ENCODE results near the gene CCDC27.

Gene CCDC27

DNA sequence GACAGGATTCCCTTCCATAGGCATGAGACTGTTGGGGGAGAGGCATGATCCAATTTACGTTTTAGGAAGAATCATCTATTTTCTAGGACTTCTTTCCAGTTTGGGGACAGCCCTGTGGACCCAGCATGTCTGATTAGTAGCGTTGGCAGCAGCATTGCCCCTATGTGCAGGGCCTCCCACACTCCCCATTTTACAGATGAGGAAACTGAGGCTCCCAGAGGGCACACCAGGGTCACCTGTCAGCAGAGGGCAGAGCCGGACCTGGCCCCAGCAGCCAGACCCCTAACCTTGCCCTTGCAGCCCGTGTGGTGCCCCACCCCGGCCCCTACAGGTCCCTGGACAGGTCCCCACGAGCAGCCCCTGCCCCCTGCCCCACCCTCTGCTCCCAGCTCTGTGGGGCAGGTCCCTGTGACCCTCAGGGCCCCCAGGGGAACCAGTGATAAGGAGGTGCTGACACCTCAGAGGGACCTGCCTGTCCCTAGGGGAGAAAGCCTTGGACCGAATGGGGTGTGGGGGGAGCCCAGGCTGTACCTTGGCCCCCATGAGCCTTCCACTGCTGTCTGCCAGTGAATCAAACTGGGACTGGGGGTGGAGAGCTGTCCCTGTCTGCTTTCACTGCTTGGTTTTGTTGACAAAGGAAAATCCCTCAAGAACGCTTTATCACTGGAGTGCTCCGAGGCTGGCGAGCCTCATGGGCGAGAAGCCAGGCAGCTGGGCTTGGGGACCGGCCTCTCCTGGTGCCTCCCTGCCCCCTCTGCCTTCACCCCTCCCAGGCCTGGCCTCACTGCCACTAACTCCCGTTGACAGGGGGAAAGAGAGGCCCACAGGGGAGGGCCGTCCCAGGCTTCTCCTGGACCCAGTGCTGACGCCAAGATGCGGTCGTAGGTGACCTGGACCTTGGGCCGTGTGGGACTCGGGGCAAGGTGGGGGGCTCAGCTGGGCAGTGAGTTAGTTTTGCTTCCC lies 39.4 kb upstream of the CCDC27 start:
- TF ChIP-seq GATA3 (IDR thresholded peaks at IDR 0.05; ENCODE audit: low read depth, low read length) (no peak), GATA2 (IDR thresholded peaks at IDR 0.05; ENCODE audit: low read depth, low read length) (no peak)

DNA sequence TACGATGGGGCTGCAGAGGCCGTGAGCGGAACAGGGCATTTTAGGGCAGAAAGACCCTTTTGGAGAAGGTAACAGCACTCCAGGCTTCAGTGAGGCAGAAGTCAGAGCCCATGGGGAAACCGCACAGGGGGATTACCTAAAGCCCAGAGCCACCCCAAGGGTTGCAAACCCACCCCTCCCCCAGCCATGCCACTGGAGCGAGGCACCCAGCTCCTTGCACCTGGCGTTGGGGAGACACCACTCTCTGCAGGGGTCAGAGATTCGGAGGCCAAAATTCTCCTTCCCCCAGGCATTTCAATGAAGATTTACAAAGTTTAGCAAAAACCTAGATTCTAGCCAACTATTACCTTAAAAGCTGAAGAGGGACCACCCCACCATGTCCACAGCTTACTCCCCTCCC lies 38.4 kb upstream of the CCDC27 start:
- TF ChIP-seq GATA3 (IDR thresholded peaks at IDR 0.05; ENCODE audit: low read depth, low read length): no peak
- no peak for TF ChIP-seq GATA2 (IDR thresholded peaks at IDR 0.05; ENCODE audit: low read depth, low read length)

DNA sequence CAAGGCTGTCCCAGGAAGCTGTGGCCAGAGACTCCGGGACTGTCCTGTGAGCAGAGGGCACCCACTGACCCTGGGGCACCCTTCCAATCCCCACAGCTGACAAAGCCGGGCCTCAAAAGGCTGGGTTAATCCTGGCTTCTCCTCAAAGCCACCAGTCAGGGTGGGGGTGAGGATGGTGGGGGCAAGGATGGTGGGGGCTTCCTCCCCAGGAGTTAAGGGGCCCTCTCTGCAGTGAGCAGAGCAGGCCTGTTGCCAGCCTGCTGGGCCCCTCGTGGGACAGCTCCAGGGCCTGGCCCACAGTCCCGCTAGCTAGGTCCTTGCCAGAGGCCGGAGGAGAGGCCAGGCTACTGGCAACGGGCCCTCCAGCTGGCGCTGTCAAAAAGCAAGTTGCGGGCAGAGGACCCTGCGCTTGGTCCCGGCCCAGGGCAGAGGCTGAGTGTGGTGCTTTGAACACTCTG lies 37.9 kb upstream of the CCDC27 start:
- TF ChIP-seq GATA3 (IDR thresholded peaks at IDR 0.05; ENCODE audit: low read depth, low read length) (no peak), GATA2 (IDR thresholded peaks at IDR 0.05; ENCODE audit: low read depth, low read length) (no peak)

DNA sequence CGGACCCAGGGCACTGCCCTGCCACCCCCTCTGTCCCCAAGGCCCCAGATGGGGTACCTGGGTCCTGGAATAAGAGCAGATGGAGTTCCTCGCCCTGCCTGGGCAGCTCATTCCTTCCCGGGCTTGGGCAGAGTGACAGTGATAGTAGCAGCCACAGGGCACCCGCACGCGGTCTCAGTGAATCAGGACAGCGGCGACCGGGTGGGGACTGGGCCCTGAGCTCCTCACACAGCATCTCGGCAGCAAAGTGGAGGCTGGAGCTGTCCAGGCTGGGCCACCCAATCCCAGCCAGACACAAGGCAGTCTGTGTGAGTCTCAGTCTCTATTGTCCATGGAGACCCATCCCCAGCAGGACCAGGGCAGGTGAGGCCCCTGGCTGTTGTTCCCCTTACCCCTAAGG lies 37.4 kb upstream of the CCDC27 start:
- no peak for TF ChIP-seq GATA2 (IDR thresholded peaks at IDR 0.05; ENCODE audit: low read depth, low read length)
- no peak for TF ChIP-seq GATA3 (IDR thresholded peaks at IDR 0.05; ENCODE audit: low read depth, low read length)

DNA sequence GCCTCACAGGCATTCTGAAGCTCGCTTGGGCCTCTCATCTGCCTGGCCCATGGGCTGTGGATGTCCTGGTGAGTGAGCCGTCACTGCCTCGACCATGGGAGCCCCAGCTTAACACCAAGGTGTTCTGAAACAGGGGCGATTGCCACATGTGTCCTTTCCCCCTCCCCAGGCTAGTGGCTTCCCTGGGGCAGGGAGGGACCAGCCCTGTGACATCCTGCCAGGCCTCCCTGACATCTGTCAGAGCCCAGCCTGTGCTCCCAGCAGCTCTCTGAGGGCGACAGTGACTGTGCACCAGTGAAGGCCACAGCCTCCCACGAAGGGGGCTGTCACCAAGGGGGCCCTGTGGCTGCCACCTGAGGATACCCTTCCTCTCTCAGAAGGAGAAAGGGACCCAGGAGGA lies 35.9 kb upstream of the CCDC27 start:
- TF ChIP-seq GATA2 (IDR thresholded peaks at IDR 0.05; ENCODE audit: low read depth, low read length) (no peak), GATA3 (IDR thresholded peaks at IDR 0.05; ENCODE audit: low read depth, low read length) (no peak)

DNA sequence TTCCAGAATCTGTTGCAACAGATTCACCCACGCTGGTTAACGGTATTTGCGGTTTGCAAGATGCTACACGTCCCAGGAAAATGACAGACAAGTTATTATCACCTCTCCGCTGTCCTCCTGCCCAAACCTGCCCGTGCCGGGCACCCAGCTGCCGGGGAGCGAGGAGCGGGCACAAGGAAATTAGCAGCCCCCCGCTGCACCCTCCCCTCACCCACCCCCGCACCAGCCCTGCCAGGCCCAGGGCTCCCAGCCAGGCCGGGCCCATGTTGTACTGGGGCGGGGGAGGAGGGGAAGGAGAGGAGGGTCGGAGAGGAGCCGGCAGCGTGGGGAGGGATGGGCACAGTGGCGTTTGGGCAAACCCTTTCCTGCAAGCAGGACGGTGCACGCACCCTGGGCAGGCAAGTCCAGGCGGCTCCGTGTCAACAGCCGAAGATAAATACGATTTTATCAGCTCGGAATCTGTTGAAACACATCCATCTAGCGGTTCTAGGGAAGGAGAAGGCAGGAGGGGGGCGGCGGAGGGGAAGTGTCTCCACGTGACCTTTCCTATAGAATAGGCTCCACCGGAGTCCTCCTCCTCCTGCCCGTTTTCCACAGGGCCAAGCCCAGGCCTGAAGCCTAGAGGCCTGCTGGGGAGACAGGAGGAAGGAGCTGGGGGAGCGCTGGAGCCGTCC lies 35.1 kb upstream of the CCDC27 start:
- TF ChIP-seq GATA2 (IDR thresholded peaks at IDR 0.05; ENCODE audit: low read depth, low read length) (peak; percentile 87), GATA3 (IDR thresholded peaks at IDR 0.05; ENCODE audit: low read depth, low read length) (no peak)

DNA sequence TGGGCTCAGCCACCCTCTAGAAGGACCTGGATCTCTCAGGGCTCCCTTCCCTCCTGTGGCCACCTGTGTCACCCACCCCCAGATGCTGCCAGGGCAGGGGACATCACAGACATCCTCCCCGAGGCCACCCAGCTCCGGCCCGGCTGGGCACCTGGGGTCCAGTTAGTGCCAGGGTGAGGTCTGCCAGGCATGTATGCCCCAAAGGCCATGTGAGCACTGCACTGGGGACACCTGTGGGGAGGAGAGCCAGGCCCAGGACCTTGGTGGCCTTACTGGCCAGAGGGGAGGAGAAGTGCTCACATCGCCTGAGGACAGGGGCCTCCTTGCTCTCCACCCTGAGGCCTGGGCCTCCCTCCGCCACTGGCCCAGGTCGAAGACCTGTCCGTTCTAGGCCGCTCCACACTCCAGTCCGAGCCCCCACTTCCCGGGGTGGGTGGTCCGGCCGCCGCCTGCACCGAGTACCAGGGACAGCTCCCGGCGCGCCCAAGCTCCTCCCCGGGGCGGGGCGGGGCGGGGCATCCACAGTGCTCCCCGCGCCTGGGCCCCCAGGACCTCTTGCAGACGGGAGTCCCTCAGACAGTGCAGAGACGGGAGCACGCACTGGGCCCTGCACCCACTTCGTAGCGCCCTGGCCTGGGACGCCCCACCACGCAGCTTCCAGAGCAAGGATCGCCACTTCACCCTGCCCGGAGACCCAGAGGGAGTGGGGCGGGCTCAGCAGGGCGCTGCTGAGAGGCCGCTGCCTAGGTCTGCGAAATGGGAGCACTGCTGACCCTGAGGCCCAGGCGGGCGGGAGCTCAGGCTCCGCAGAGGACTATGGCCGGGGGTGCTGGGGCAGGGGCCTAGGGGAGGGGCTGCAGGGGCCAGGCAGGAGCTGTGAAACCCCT lies 34.3 kb upstream of the CCDC27 start:
- TF ChIP-seq GATA2 (IDR thresholded peaks at IDR 0.05; ENCODE audit: low read depth, low read length) (no peak), GATA3 (IDR thresholded peaks at IDR 0.05; ENCODE audit: low read depth, low read length) (no peak)

DNA sequence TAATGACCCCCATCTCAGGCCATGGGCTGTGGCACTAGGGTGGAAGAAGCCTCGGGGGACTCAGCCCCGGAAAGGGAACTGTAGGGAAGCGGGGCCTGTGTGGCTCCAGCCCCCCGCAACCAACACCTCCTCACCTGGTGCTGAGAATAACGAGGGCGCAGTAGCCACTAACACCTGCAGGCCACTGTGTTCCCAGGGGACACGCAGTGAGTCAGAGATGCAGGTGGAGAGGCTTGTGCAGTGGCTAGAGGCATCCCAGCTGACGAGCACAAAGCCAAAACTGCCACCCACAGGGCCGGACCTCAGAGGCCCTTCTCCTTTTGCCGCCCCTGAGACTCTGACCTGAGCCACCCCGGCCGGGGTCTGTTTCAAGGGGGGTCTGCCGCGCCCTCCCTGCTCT lies 33.5 kb upstream of the CCDC27 start:
- TF ChIP-seq GATA2 (IDR thresholded peaks at IDR 0.05; ENCODE audit: low read depth, low read length) (no peak), GATA3 (IDR thresholded peaks at IDR 0.05; ENCODE audit: low read depth, low read length) (no peak)

DNA sequence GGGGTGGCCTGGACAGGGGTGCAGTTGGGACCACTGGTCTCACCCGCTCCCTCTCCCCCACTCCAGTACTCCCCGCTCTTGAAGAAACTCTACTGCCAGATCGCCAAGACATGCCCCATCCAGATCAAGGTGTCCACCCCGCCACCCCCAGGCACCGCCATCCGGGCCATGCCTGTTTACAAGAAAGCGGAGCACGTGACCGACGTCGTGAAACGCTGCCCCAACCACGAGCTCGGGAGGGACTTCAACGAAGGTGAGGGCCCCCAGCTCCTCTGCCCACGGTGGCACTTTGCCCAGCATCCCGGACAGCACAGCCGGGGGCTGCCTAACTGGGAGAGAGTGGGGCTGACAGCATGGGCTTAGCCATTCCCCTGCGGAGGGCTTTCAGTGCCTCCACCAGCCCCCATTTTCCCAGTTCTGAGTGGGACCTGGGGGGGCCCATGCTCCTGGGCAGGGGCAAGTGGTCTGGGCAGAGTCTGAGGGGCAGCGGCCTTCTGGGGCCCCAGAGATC lies 30.2 kb upstream of the CCDC27 start:
- TF ChIP-seq GATA3 (IDR thresholded peaks at IDR 0.05; ENCODE audit: low read depth, low read length): no peak

DNA sequence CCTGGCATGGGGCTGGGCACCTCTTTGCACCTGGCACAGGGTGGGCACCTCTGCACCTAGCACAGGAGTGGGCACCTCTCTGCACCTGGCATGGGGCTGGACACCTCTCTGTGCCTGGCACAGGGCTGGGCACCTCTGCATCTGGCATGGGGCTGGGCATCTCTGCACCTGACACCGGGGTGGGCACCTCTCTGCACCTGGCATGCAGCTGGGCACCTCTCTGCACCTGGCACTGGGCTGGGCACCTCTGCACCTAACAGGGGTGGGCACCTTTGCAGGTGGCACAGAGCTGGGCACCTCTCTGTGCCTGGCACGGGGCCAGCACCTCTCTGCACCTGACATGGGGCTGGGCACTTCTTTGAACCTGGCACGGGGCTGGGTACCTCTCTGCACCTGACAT lies 29.4 kb upstream of the CCDC27 start:
- TF ChIP-seq GATA3 (IDR thresholded peaks at IDR 0.05; ENCODE audit: low read depth, low read length) (no peak), GATA2 (IDR thresholded peaks at IDR 0.05; ENCODE audit: low read depth, low read length) (no peak)

DNA sequence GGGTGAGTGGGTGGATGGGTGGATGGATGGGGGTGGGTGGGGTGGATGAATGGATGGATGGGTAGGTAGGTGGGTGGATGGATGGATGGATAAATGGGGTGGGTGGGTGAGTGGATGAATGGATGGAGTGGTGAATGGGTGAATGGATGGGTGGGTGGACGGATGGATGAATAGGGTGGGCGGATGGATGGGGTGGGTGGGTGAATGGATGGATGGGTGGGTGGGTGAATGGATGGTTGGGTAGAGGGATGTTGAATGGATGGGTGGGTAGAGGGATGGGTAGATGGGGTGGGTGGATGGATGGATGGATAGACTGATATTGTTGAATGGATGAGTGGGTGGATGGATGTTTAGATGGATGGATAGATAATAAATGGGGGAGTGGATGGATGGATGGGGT lies 26.9 kb upstream of the CCDC27 start:
- TF ChIP-seq GATA2 (IDR thresholded peaks at IDR 0.05; ENCODE audit: low read depth, low read length): no peak
- no peak for TF ChIP-seq GATA3 (IDR thresholded peaks at IDR 0.05; ENCODE audit: low read depth, low read length)

DNA sequence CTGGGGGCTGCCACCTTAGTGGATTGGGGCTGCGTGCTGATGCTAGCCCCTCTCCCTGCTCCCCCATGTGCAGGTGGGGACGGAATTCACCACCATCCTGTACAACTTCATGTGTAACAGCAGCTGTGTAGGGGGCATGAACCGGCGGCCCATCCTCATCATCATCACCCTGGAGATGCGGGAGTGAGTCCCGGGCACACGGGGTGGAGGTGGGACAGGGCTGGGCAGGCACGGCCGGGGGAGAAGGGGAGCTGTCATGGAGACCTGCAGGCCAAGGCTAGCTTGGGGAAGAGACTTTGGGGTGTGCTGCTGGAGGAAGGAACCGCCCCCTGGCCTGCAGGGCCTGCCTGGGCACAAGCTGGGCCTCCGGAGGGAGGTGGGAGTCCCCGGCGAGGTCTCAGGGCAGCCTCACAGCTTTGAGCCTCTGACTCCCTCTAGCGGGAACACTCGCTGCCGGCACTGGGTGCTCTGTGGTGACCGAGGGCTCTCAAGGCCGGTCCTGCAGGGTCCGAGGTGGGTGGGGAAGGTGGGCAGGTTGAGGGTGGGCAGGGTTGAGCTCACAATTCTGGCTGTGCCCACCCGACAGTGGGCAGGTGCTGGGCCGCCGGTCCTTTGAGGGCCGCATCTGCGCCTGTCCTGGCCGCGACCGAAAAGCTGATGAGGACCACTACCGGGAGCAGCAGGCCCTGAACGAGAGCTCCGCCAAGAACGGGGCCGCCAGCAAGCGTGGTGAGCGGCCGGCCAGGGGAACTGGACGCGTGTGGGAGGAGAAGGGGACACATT lies 25.0 kb upstream of the CCDC27 start:
- TF ChIP-seq GATA3 (IDR thresholded peaks at IDR 0.05; ENCODE audit: low read depth, low read length) (no peak), GATA2 (IDR thresholded peaks at IDR 0.05; ENCODE audit: low read depth, low read length) (no peak)

Measured in SH-SY5Y (cell line).